Neural cell (in vitro differentiated cells): Measurements from ENCODE around the gene CXCL1.

Experiments used
- MXI1 ChIP-seq: fragments of 450-650 bp; conservative IDR thresholded peaks from 2 replicates; pipeline ENCODE4 v1.6.1; 2014; ENCODE audit warnings: antibody characterized with exemption, mild to moderate bottlenecking; ENCODE audit not compliant: poor library complexity, severe bottlenecking
- POLR2AphosphoS5 ChIP-seq: IDR thresholded peaks from 2 replicates; pipeline ENCODE4 v1.6.1; 2012

- TF ChIP-seq POLR2AphosphoS5 (no peak), MXI1 (no peak)
These were observed 28.4 kb downstream of the CXCL1 start for GRCh38 chr4:73897380-73898136.
